K562 (cell line): ENCODE results near the gene NOX5. TPM values are rescaled to one million over a fixed set of nuclear protein-coding genes. Genes with fewer than 3 reads are reported as not detected.

Experiments
- ATAC-seq: fragments of 200-7000 bp; cut with Tn5 transposase; 3 replicates; pipeline ENCODE4 v1.9.1; 2020; ENCODE audit warnings: moderate library complexity
- BruUV-seq: library from RNA; stranded (reverse); fragments of 400-500 nt; replicated peaks from 2 replicates; lab custom pipeline; 2021; lab: Mats Ljungman, UMichigan
- CTCF ChIA-PET: fragments of 300-600 bp; formaldehyde crosslinking; extraction: SDS; loops from one replicate; lab custom pipeline; 2021; ENCODE audit warnings: low intra/inter-chr PET ratio; lab: Yijun Ruan, JAX
- POLR2A ChIA-PET: fragments of 300-600, 350-650 bp; sonication (Branson Sonifier 250); formaldehyde crosslinking; extraction: SDS; loops from one replicate; lab custom pipeline; 2021; ENCODE audit warnings: antibody characterized with exemption, inconsistent platforms; lab: Yijun Ruan, JAX
- DNase-seq, 4 experiments: peaks; one replicate each; pipeline versions ENCODE4 v3.0.0 to v3.0.0-alpha.2; 2011 to 2018; ENCODE audit warnings: low spot score in 3 of 4, mixed read lengths in 3 of 4; ENCODE audit errors: extremely low read depth in 1 of 4
- FAIRE-seq: peaks from 2 replicates; lab custom pipeline; 2011; peaks lifted over from hg19 to GRCh38; lab: Jason Lieb, UNC
- H2AFZ ChIP-seq: 2 replicates; pipeline ENCODE4 v1.6.0; 2011; ENCODE audit warnings: low read depth, low read length, control low read depth, inconsistent platforms
- H3K27ac ChIP-seq: fragments of 200-600 bp; 3 replicates; pipeline ENCODE4 v1.8.0; 2011; ENCODE audit warnings: low read depth, mild to moderate bottlenecking, control low read depth, inconsistent platforms, low read length, moderate library complexity, mixed read lengths; ENCODE audit errors: extremely low read depth
- H3K27me3 ChIP-seq, 2 experiments: fragments of 300-600 bp in 1 of 2; 2 replicates in 1 of 2; 3 replicates in 1 of 2; pipeline versions ENCODE4 v1.6.0 to v1.8.0; 2011; ENCODE audit warnings: inconsistent platforms in 2 of 2, low read length in 2 of 2, mild to moderate bottlenecking in 1 of 2, mixed read lengths in 1 of 2, moderate library complexity in 1 of 2; ENCODE audit not compliant: control insufficient read depth in 2 of 2, insufficient read depth in 2 of 2
- H3K36me3 ChIP-seq: fragments of 300-600 bp; 3 replicates; pipeline ENCODE4 v1.8.0; 2011; ENCODE audit warnings: mild to moderate bottlenecking, low read length, inconsistent platforms; ENCODE audit not compliant: control insufficient read depth, insufficient read depth
- H3K4me1 ChIP-seq, 2 experiments: fragments of 200-600 bp in 1 of 2; replicated peaks in 1 of 2; 2 replicates in 1 of 2; 3 replicates in 1 of 2; pipeline versions ENCODE4 v1.5.1 to v1.8.0; 2011; ENCODE audit warnings: inconsistent platforms in 2 of 2, low read length in 2 of 2, mild to moderate bottlenecking in 1 of 2, mixed read lengths in 1 of 2, moderate library complexity in 1 of 2; ENCODE audit not compliant: control insufficient read depth in 2 of 2, insufficient read depth in 2 of 2
- H3K4me2 ChIP-seq: 2 replicates; pipeline ENCODE4 v1.6.1; 2011; ENCODE audit warnings: low read length, control low read depth, inconsistent platforms, mixed read lengths; ENCODE audit not compliant: insufficient read depth
- H3K4me3 ChIP-seq: fragments of 200-600 bp; sonication (generic), shearing (Covaris generic); 2 replicates; pipeline ENCODE4 v1.5.1; 2016; ENCODE audit warnings: control low read depth, inconsistent platforms
- H3K79me2 ChIP-seq: fragments of 200-600 bp; 3 replicates; pipeline ENCODE4 v1.8.0; 2011; ENCODE audit warnings: low read length, inconsistent platforms; ENCODE audit not compliant: control insufficient read depth, insufficient read depth
- H3K9ac ChIP-seq, 2 experiments: 2 replicates each; pipeline versions ENCODE4 v1.6.0 to v1.6.1; 2011; ENCODE audit warnings: low read depth in 2 of 2, low read length in 2 of 2, control low read depth in 1 of 2, inconsistent platforms in 1 of 2, mild to moderate bottlenecking in 1 of 2, mixed read lengths in 1 of 2; ENCODE audit not compliant: insufficient read depth in 1 of 2
- H3K9me1 ChIP-seq: one replicate; pipeline ENCODE4 v1.6.0; 2011; ENCODE audit warnings: inconsistent platforms, mild to moderate bottlenecking, low read length, moderate library complexity; ENCODE audit not compliant: control insufficient read depth, insufficient read depth
- H3K9me3 ChIP-seq: replicated peaks from 2 replicates; pipeline ENCODE4 v1.5.1; 2011; ENCODE audit warnings: low read depth, low read length, inconsistent platforms; ENCODE audit not compliant: control insufficient read depth, insufficient read depth
- H4K20me1 ChIP-seq: replicated peaks from 2 replicates; pipeline ENCODE4 v1.6.1; 2011; ENCODE audit warnings: low read length, inconsistent platforms, mixed read lengths; ENCODE audit not compliant: control insufficient read depth, insufficient read depth
- CUX1 ChIP-seq: fragments of 200-800 bp; sonication (Bioruptor generic); IDR thresholded peaks from 2 replicates; pipeline ENCODE4 v1.6.1; 2016; ENCODE audit warnings: missing genetic modification characterization, missing compliant biosample characterization
- HDAC6 ChIP-seq: IDR thresholded peaks from 2 replicates; pipeline ENCODE4 v1.6.1; 2012; ENCODE audit warnings: low read depth, mild to moderate bottlenecking, control low read depth, inconsistent platforms, low read length, moderate library complexity
- LARP7 ChIP-seq: fragments of 450-650 bp; IDR thresholded peaks from 2 replicates; pipeline ENCODE4 v1.6.1; 2016
- MAFG ChIP-seq: fragments of 450-650 bp; conservative IDR thresholded peaks from 2 replicates; pipeline ENCODE4 v1.6.1; 2016; ENCODE audit warnings: missing genetic modification characterization, missing compliant biosample characterization
- NR2F6 ChIP-seq: fragments of 450-650 bp; formaldehyde crosslinking; IDR thresholded peaks from 2 replicates; pipeline ENCODE4 v1.4.0; 2020; ENCODE audit warnings: mild to moderate bottlenecking
- POLR2H ChIP-seq: IDR thresholded peaks from 2 replicates; pipeline ENCODE4 v1.6.1; 2016; ENCODE audit warnings: missing genetic modification characterization, low read depth, mild to moderate bottlenecking, control low read depth, missing compliant biosample characterization, moderate library complexity
- SOX6 ChIP-seq: fragments of 450-650 bp; IDR thresholded peaks from 2 replicates; pipeline ENCODE4 v1.6.1; 2014; ENCODE audit warnings: mild to moderate bottlenecking
- SRSF1 ChIP-seq: fragments of 200-400 bp; formaldehyde crosslinking; IDR thresholded peaks from 2 replicates; pipeline ENCODE4 v1.6.1; 2017; ENCODE audit warnings: mild to moderate bottlenecking, low read depth, low read length, moderate library complexity
- TARDBP ChIP-seq: fragments of 450-650 bp; IDR thresholded peaks from 2 replicates; pipeline ENCODE4 v1.6.1; 2016
- TSC22D4 ChIP-seq: fragments of 450-650 bp; IDR thresholded peaks from 2 replicates; pipeline ENCODE4 v1.6.1; 2016; ENCODE audit warnings: missing genetic modification characterization, missing biosample characterization, control low read depth
- YBX1 ChIP-seq: fragments of 450-650 bp; IDR thresholded peaks from 2 replicates; pipeline ENCODE4 v1.7.1; 2016; ENCODE audit warnings: mild to moderate bottlenecking
- ZNF140 ChIP-seq: fragments of 250-450 bp; sonication (Bioruptor Pico); IDR thresholded peaks from 2 replicates; pipeline ENCODE4 v1.8.0; 2021; ENCODE audit warnings: moderate library complexity, mild to moderate bottlenecking, inconsistent platforms
- ZNF644 ChIP-seq: fragments of 200-800 bp; sonication (Bioruptor generic); IDR thresholded peaks from 2 replicates; pipeline ENCODE4 v1.6.1; 2016; ENCODE audit warnings: low read depth, missing genetic modification characterization, missing compliant biosample characterization
- ZNF655 ChIP-seq: fragments of 250-450 bp; sonication (Bioruptor Pico); IDR thresholded peaks from 2 replicates; pipeline ENCODE4 v1.5.0; 2021
- WGBS: fragments of 100-300 bp; shearing (Covaris generic); methylation state at CpG from one replicate; pipeline ENCODE4 v1.1.6; 2016; ENCODE audit warnings: low coverage, mixed read lengths; ENCODE audit not compliant: insufficient coverage; ENCODE audit errors: missing lambda C conversion rate; 5-methylcytosine and 5-hydroxymethylcytosine counted together
- in situ Hi-C: fragments of 300-500 bp; cut with MboI; formaldehyde crosslinking; loops from 4 replicates; pipeline ENCODE4 v1.15.0; 2018; ENCODE audit warnings: inconsistent platforms, mixed read lengths
- intact Hi-C: fragments of 100-400 bp; cut with micrococcal nuclease; formaldehyde crosslinking; loops from 2 replicates; pipeline ENCODE4 v1.14.2; 2022
- polyA plus RNA-seq, 8 experiments: library from polyadenylated mRNA; depleted of rRNA in 4 of 8; stranded (reverse) in 5 of 8; unstranded in 3 of 8; fragments of >200 nt; fragmentation: Nextera tagmentation in 2 of 8; fragmentation: Illumina TruSeq in 1 of 8; extraction: Ambion mirVana in 2 of 8; extraction: Trizol in 1 of 8; gene quantifications; 2 replicates each; pipeline versions ENCODE4 v1.2.1 to v1.2.3, GENCODE V29; 2011 to 2014; ENCODE audit warnings: inconsistent platforms in 1 of 8, missing spikeins in 1 of 8
- total RNA-seq, 7 experiments: library from RNA; depleted of rRNA in 6 of 7; stranded (reverse); fragments of >200 nt in 6 of 7; fragmentation: Illumina TruSeq in 2 of 7; extraction: Trizol in 2 of 7; gene quantifications; 2 replicates each; pipeline versions ENCODE4 v1.2.1 to v1.2.3, GENCODE V29; 2011 to 2021; ENCODE audit warnings: low replicate concordance in 1 of 7

NOX5 gene
- total and polyA plus RNA-seq, 9 of the 15 experiments (the other 6 are each of a cell fraction or from before 2014, with no cell fraction given), result 0.01 TPM; not detected in 8

DNA sequence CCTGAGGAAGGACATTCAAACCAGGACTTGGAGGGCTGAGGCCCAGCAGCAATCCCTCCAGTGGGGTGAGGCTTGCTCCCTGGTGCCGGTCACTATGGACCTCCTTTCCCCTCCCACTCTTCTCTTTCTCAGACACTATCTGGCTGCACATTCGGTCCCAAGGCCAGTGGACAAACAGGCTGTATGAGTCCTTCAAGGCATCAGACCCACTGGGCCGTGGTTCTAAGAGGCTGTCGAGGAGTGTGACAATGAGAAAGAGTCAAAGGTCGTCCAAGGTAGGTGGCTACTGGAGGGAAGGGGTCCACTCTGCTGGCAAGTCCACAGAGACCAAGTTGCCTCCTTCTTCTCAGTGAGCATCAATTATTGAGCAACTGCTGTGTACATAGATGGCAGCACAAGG, 28.0 kb downstream of the NOX5 start:
- no TSS peak for BruUV-seq
- H3K4me3 ChIP-seq, result no peak overlapping the region
- in situ Hi-C loops, result no loop called here
- no peaks in the 10 kb centered on the region for H4K20me1 ChIP-seq
- H3K36me3 ChIP-seq, result no peaks in the 10 kb centered on the region
- intact Hi-C loops, result no loop called here
- H2AFZ ChIP-seq, result no peak overlapping the region
- ChIA-PET CTCF (interaction anchor here (0.6 kb wide), 1 partner anchor 352 kb away, joined by 3 read pairs; no protein-coding TSS in a partner anchor), POLR2A (no interaction called here)
- H3K4me1 ChIP-seq, result peaks cover 0 to 9% of the 10 kb centered on the region in 2 experiments; a peak in 3 of 5 replicates
- H3K4me2 ChIP-seq, result no peak overlapping the region
- no peaks in the 10 kb centered on the region for H3K9me1 ChIP-seq
- no peaks in the 10 kb centered on the region for H3K9me3 ChIP-seq
- H3K27ac ChIP-seq, result no peak overlapping the region
- DNase-seq, result no peak
- no peaks in the 10 kb centered on the region for H3K79me2 ChIP-seq
- ATAC-seq, result no peak
- FAIRE-seq, result no peak
- no peak for TF ChIP-seq NR2F6 (CRISPR knock-in tag)
- no peak for TF ChIP-seq ZNF655 (CRISPR knock-in tag)
- no peak for TF ChIP-seq POLR2H
- TF ChIP-seq HDAC6, result no peak
- TF ChIP-seq ZNF644 (tag), result no peak
- TF ChIP-seq TSC22D4 (tag), result no peak
- no peak for TF ChIP-seq YBX1
- TF ChIP-seq CUX1 (CRISPR knock-in tag), result no peak
- TF ChIP-seq ZNF140 (CRISPR knock-in tag), result no peak
- TF ChIP-seq SRSF1, result no peak
- TF ChIP-seq TARDBP, result no peak
- TF ChIP-seq SOX6, result no peak
- TF ChIP-seq MAFG (tag), result no peak
- TF ChIP-seq LARP7, result no peak
- H3K27me3 ChIP-seq, result peaks cover 0 to 14% of the 10 kb centered on the region in 2 experiments; a peak in 1 of 5 replicates
- WGBS, result 29% methylated on average over 5 of the region's 5 CpGs
- H3K9ac ChIP-seq, result no peak overlapping the region
